Endometrial microvascular endothelial cells (primary cell): Measurements from ENCODE around the gene SLC25A6. TPM values are rescaled to one million over a fixed set of nuclear protein-coding genes. Genes with fewer than 3 reads are reported as not detected.
"Not testable (repeated sequence)": the region's sequence is repeated elsewhere in the genome, so short reads cannot be mapped to it uniquely, and the experiment has no call there.

Experiments
- in situ Hi-C: cut with HindIII; loops from 2 replicates; pipeline ENCODE4 v1.10.0; 2017; ENCODE audit warnings: low sequenced_read_pairs, low pct_unique_long_range_greater_than_20kb; ENCODE audit errors: inconsistent ontology term
- total RNA-seq: library from RNA; depleted of rRNA; stranded (reverse); fragments of >200 nt; gene quantifications from one replicate; pipeline ENCODE4 v1.2.3, GENCODE V29; 2015; ENCODE audit errors: inconsistent ontology term

SLC25A6 gene
- total RNA-seq, 1 donor from 2014 or later: 233 TPM

- in situ Hi-C loops: no loop called here
Observed at GRCh38 chrX:1393871-1394615, 2.1 kb upstream of the SLC25A6 start.

- in situ Hi-C loops: no loop called here
Observed at GRCh38 chrX:1392376-1393068, 609 bp upstream of the SLC25A6 start.

GRCh38 chrX:1391370-1391706 is 575 bp downstream of the SLC25A6 start:
- in situ Hi-C loops: no loop called here

- in situ Hi-C loops: no loop called here
Observed at GRCh38 chrX:1390621-1391369, 1.1 kb downstream of the SLC25A6 start.

- in situ Hi-C loops: no loop called here
Observed at GRCh38 chrX:1389993-1390285, 2.0 kb downstream of the SLC25A6 start.

- in situ Hi-C loops: no loop called here
Observed at GRCh38 chrX:1389181-1389992, 2.5 kb downstream of the SLC25A6 start.

- in situ Hi-C loops: no loop called here
Observed at GRCh38 chrX:1388651-1389050, 3.3 kb downstream of the SLC25A6 start.

- in situ Hi-C loops: no loop called here
Observed at GRCh38 chrX:1387141-1387776, 4.7 kb downstream of the SLC25A6 start.

GRCh38 chrX:1386338-1387127 is 5.4 kb downstream of the SLC25A6 start:
- in situ Hi-C loops: no loop called here

- in situ Hi-C loops: no loop called here
Observed at GRCh38 chrX:1385253-1386223, 6.4 kb downstream of the SLC25A6 start.

- in situ Hi-C loops: no loop called here
Observed at GRCh38 chrX:1384658-1385252, 7.2 kb downstream of the SLC25A6 start.

- in situ Hi-C loops: no loop called here
Observed at GRCh38 chrX:1380672-1381233, 11.2 kb downstream of the SLC25A6 start.

- in situ Hi-C loops: no loop called here
Observed at GRCh38 chrX:1378306-1378759, 13.6 kb downstream of the SLC25A6 start.

- in situ Hi-C loops: no loop called here
Observed at GRCh38 chrX:1368385-1368698, 23.6 kb downstream of the SLC25A6 start.

- in situ Hi-C loops: not testable (repeated sequence)
Observed at GRCh38 chrX:1366363-1366762, 25.6 kb downstream of the SLC25A6 start.

GRCh38 chrX:1361910-1362309 is 30.0 kb downstream of the SLC25A6 start:
- in situ Hi-C loops: no loop called here
